Naive B cell (primary cell): ENCODE results near the gene EXOC3L2. TPM values are rescaled to one million over a fixed set of nuclear protein-coding genes. Genes with fewer than 3 reads are reported as not detected.
A peak's percentile ranks its signal among the peaks of the same experiment; 100 is the strongest.

Experiments used
- ATAC-seq, 2 donors: fragments of 150-1000 bp; cut with Tn5 transposase; 2 replicates each; pipeline ENCODE4 v1.10.0; 2021; ENCODE audit warnings: low read depth in 2 of 2, mild to moderate bottlenecking in 2 of 2, moderate library complexity in 2 of 2
- DNase-seq: peaks from one replicate; pipeline ENCODE4 v3.0.0; 2022
- H3K27ac Mint-ChIP-seq, 6 donors: one replicate each; pipeline ENCODE4 v1.8.0; 2020 to 2022; ENCODE audit warnings: mild to moderate bottlenecking in 6 of 6, mixed read lengths in 6 of 6, moderate library complexity in 5 of 6, inconsistent platforms in 2 of 6
- H3K27me3 Mint-ChIP-seq, 3 donors: one replicate each; pipeline ENCODE4 v1.8.0; 2021 to 2022; ENCODE audit warnings: mixed read lengths in 3 of 3, mild to moderate bottlenecking in 1 of 3
- H3K36me3 Mint-ChIP-seq, 2 donors: one replicate each; pipeline ENCODE4 v1.8.0; 2020 to 2022; ENCODE audit warnings: mixed read lengths in 2 of 2, inconsistent platforms in 1 of 2, mild to moderate bottlenecking in 1 of 2
- H3K4me1 Mint-ChIP-seq, 3 donors: one replicate each; pipeline ENCODE4 v1.8.0; 2020 to 2022; ENCODE audit warnings: mixed read lengths in 3 of 3, inconsistent platforms in 1 of 3, mild to moderate bottlenecking in 1 of 3, moderate library complexity in 1 of 3
- H3K4me3 Mint-ChIP-seq, 8 donors: one replicate each; pipeline ENCODE4 v1.8.0; 2020 to 2022; ENCODE audit warnings: mild to moderate bottlenecking in 8 of 8, mixed read lengths in 8 of 8, moderate library complexity in 8 of 8, inconsistent platforms in 2 of 8
- H3K9me3 Mint-ChIP-seq, 7 donors: one replicate each; pipeline ENCODE4 v1.8.0; 2020 to 2022; ENCODE audit warnings: mixed read lengths in 7 of 7, mild to moderate bottlenecking in 5 of 7, inconsistent platforms in 2 of 7, moderate library complexity in 1 of 7
- polyA plus RNA-seq, 6 donors: library from polyadenylated mRNA; unstranded; fragments of 300-500 nt; fragmentation: Illumina TruSeq; gene quantifications; one replicate each; pipeline ENCODE4 v1.2.3, GENCODE V29; 2021; ENCODE audit warnings: low read depth in 6 of 6

Gene EXOC3L2
- polyA plus RNA-seq, 6 donors from 2014 or later: not detected

DNA sequence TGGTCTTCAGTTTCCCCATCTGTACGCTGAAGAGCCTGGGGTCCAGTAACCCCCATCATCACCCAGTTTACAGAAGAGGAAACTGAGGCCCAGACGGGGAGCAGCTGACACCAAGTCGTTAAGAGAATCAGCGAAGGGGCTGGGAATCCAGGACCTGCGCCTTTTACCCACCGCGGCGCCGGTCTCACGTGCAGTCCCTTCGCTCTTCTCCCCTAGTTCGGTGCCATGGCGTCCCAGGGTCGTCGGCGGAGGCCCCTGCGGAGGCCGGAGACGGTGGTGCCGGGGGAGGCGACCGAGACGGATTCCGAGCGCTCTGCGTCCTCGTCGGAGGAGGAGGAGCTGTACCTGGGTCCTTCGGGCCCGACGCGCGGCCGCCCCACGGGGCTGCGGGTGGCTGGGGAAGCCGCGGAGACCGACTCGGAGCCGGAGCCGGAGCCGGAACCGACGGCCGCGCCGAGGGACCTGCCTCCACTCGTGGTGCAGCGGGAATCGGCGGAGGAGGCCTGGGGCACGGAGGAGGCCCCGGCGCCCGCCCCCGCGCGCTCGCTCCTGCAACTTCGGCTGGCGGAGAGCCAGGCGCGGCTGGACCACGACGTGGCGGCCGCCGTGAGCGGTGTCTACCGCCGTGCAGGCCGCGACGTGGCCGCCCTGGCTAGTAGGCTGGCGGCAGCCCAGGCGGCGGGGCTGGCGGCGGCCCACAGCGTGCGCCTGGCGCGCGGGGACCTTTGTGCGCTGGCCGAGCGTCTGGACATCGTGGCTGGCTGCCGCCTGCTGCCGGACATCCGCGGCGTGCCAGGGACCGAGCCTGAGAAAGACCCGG lies 65.9 kb downstream of the EXOC3L2 start:
- Mint-ChIP-seq H3K36me3 (peaks cover 0 to 13% of the 10 kb centered on the region in 2 donors), H3K27me3 (no peaks in the 10 kb centered on the region), H3K9me3 (no peaks in the 10 kb centered on the region), H3K4me1 (peaks cover 30 to 46% (median 40%) of the 10 kb centered on the region in 3 donors), H3K4me3 (peak overlapping the region; percentile 80 to 98 (median 94)), H3K27ac (peak overlapping the region; percentile 90 to 99 (median 96))
- no peak for DNase-seq
- ATAC-seq: no peak

DNA sequence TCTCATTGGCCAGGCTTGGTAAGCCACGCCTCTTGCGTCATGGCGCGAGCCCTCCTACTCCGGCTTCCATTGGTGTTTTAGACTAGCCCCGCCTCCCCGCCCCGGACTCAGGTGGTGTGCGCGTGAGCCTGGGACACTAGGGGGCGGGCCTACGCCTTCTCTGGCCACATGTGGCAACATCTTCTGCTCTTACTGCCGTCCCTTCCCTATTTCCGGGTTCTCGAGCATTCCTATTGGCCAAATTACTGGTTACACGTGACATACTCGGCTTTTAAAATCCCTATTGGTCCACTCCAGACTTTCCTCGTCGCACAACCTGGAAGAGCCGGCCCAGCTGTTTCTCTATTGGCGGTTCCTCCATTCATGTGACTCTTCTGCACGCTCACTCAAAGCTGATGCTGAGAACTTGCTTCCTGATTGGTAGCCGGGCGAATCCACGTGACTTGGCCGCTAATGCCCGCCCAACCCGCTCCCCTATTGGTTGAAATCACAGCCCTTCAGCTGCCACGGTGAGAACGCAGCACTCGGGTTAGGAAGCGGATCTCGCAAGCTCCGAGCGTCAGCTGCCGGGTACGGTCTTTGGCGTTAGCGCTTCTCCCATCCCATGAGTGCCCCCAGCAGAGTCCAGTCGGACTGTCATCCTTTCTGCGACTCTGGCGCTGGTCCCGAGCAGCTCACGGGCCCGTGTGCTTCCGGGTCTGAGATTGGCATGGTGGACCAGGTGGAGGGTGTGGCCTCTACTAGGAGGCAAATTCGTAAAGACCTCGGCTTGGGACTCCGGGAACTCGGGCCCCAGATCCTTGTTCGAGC lies 66.7 kb downstream of the EXOC3L2 start, which contains the start of gene BLOC1S3:
BLOC1S3 (plus strand) TSS at position 523 of the 810 bp plus-strand sequence. CDS start 513 bp downstream, outside the sequence.
- peak within 1 kb of the TSS; percentile 80 to 98 (median 94) for H3K4me3 Mint-ChIP-seq
- H3K9me3 Mint-ChIP-seq: no peaks in the 10 kb centered on the region
- H3K36me3 Mint-ChIP-seq: peaks cover 0 to 13% of the 10 kb centered on the region in 2 donors
- H3K27me3 Mint-ChIP-seq: no peaks in the 10 kb centered on the region
- peaks cover 31 to 45% (median 44%) of the 10 kb centered on the region in 3 donors for H3K4me1 Mint-ChIP-seq
- H3K27ac Mint-ChIP-seq: peak within 1 kb of the TSS; percentile 90 to 99 (median 96)
- DNase-seq (peak; percentile 100), ATAC-seq (peak; percentile 78)

DNA sequence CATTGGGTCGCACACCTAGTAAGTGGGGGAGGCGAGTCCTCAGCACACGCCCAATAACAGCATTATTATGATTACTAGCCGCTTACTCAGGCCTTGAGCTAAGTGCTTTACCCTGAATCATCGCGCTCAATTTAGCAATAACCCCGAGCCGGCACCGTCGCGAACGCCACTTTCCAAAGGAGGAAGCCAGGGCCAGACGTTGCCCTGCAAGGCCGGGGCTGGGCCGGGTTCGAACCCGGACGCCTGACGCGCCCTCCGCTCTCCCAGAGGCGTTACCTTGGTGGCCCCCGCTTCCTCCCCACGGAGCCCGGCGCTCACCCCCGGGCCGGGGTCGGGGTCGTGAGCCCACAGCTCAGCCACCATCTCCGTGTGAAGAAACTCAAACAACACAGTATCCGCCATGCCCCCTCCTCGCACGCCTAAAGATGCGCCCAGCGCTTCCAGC lies 67.4 kb downstream of the EXOC3L2 start, which contains the start of gene TRAPPC6A:
TRAPPC6A (minus strand) TSS at position 421 of the 445 bp plus-strand sequence; CDS start at position 402, 19 bp downstream.
- Mint-ChIP-seq H3K4me1 (peaks cover 32 to 45% (median 42%) of the 10 kb centered on the region in 3 donors), H3K27ac (peak within 1 kb of the TSS; percentile 90 to 99 (median 96)), H3K9me3 (no peaks in the 10 kb centered on the region), H3K4me3 (peak within 1 kb of the TSS; percentile 80 to 98 (median 94)), H3K36me3 (peaks cover 0 to 13% of the 10 kb centered on the region in 2 donors), H3K27me3 (no peaks in the 10 kb centered on the region)
- DNase-seq: no peak
- peak; percentile 2 for ATAC-seq

DNA sequence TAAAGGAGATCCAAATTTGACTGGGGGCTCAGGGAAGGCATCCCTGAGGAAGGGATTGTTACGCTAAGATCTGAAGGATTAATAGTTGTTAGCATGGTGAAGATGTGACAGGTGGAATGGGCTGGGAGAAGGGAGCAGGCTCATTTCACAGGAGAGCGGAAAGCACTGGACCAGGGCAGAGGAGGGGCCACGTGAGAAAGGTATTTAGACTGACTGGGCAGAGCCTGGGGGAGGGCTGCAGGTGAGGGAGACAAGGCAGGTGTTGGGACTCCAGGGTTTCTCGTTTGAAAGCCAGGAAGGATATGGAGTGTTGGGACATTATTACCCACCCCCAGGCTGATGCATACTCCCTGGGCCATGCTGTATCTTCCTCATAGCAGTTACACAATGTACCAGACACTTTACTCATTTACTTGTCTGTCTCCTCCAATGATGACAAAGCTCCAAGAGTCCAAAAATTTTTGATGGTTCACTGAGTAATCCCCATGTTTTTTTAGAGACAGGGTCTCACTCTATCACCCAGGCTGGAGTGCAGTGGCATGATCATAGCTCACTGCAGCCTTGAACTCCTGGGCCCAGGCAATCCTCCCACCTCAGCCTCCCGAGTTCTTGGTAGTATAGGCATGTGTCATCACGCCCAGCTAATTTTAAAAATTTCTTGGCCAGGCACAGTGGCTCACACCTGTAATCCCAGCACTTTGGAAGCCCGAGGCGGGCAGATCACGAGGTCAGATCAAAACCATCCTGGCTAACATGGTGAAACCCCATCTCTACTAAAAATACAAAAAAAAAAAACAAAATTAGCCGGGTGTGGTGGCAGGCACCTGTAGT lies 69.5 kb downstream of the EXOC3L2 start:
- Mint-ChIP-seq H3K27ac (peak overlapping the region in 4 of 6 donors; percentile 24 to 93 (median 61)), H3K4me1 (peaks cover 31 to 49% (median 47%) of the 10 kb centered on the region in 3 donors), H3K4me3 (peak overlapping the region in 6 of 8 donors; percentile 11 to 74 (median 55)), H3K9me3 (no peaks in the 10 kb centered on the region), H3K36me3 (peaks cover 0 to 1% of the 10 kb centered on the region in 2 donors), H3K27me3 (no peaks in the 10 kb centered on the region)
- no peak for DNase-seq
- ATAC-seq: no peak

DNA sequence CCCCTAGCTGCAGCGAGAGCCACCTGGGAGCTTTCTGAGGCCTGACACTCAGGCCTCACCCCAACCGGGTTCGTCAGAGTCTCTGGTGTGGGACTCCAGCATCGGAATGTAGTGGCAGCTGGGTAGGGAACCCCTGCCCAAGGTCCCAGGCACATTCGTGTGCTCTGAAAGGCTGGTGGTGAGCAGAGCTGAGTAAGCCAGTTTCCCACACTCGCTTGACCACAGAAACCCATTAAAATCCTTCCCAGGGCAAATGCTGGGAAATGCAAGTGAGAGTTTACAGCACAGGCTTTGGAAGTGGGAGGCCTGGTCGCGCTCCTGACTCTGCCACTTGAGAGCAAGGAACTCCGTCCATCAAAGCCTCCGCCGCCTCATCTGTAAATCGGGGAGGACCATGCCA lies 71.4 kb downstream of the EXOC3L2 start:
- peak overlapping the region in 3 of 6 donors; percentile 21 to 90 (median 62) for H3K27ac Mint-ChIP-seq
- H3K36me3 Mint-ChIP-seq: no peaks in the 10 kb centered on the region
- peaks cover 27 to 41% (median 36%) of the 10 kb centered on the region in 3 donors for H3K4me1 Mint-ChIP-seq
- no peaks in the 10 kb centered on the region for H3K9me3 Mint-ChIP-seq
- no peaks in the 10 kb centered on the region for H3K27me3 Mint-ChIP-seq
- H3K4me3 Mint-ChIP-seq: peak overlapping the region in 3 of 8 donors; percentile 4 to 44 (median 16)
- ATAC-seq: no peak
- DNase-seq: no peak

DNA sequence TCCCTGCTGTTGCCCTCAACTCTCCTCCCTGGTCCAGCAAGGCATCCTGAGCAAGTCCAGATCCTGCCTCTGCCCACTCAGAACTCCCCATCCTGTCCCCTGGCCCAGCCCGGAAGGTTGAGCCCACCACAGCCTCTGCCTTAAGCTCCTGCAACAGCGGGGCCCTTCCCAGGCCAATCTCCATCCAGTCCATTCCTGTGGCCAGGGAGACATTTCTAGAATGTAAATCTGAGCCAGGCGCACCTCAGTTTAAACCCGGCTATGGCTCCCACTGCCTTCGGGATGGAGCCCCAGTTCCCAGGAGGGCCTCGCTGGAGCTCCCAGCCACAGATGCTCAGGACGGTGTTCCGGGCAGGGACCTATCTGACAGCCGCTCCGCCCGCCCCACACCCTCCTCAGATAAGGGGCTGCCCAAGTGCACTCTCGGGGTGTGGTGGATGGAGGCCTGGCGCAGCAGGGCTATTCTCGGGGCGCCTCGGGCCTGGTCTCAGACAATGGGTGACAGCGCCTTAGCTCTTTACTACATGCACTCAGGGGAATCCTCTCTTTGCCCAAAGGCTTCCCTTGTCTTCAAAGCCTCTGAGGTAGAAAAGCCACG lies 72.5 kb downstream of the EXOC3L2 start:
- peaks cover 27 to 37% (median 36%) of the 10 kb centered on the region in 3 donors for H3K4me1 Mint-ChIP-seq
- peak overlapping the region in 2 of 8 donors; percentile 12 to 25 for H3K4me3 Mint-ChIP-seq

DNA sequence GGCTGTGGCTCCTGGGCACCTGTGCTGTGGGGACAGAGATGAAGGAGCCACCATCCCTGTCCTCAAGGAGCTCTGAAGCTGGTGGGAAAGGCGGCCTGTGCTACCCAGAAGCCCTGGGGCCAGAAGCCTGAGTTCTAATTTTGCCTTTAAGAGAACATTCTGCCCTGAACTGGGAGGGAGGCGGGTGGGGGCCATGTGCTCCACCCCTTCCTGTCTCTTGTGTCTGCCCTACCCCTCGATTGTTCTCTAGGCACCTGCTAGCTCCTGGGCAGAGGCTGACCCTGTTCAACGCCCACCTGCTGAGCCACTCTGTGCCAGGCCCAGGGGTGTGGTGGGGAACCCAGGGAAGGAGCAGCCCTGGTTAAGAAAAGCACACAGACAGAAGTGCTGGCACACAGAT lies 73.0 kb downstream of the EXOC3L2 start:
- peak overlapping the region in 2 of 8 donors; percentile 12 to 50 for H3K4me3 Mint-ChIP-seq
- no peaks in the 10 kb centered on the region for H3K27me3 Mint-ChIP-seq
- no peaks in the 10 kb centered on the region for H3K36me3 Mint-ChIP-seq
- H3K27ac Mint-ChIP-seq: peak overlapping the region in 1 of 6 donors; percentile 38
- peaks cover 27 to 36% (median 34%) of the 10 kb centered on the region in 3 donors for H3K4me1 Mint-ChIP-seq
- H3K9me3 Mint-ChIP-seq: no peaks in the 10 kb centered on the region
- DNase-seq (no peak), ATAC-seq (peak; percentile 23 to 51)

More for the DNA sequence above, 72.5 kb downstream of the EXOC3L2 start:
- H3K27me3 Mint-ChIP-seq: no peaks in the 10 kb centered on the region
- H3K36me3 Mint-ChIP-seq: no peaks in the 10 kb centered on the region
- DNase-seq (no peak), ATAC-seq (no peak)
- H3K27ac Mint-ChIP-seq: peak overlapping the region in 1 of 6 donors; percentile 15
- no peaks in the 10 kb centered on the region for H3K9me3 Mint-ChIP-seq

DNA sequence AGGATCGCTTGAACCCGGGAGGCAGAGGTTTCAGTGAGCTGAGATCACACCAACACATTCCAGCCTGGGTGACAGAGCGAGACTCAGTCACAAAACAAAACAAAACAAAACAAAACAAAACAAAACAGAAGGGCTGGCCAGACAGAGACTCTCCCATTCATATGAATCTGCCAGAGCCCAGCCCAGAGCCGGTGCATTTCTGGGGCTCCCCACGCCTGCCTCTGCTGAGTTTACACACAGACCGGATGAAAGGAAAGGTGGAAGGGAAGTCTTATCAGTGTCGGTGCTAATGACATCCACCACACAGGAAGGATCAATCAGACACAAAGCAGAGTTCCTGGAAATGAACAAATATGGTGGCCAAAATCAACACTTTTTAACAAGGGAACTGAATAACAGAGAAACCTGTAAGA lies 74.0 kb downstream of the EXOC3L2 start:
- no peaks in the 10 kb centered on the region for H3K27me3 Mint-ChIP-seq
- peaks cover 27 to 41% (median 34%) of the 10 kb centered on the region in 3 donors for H3K4me1 Mint-ChIP-seq
- peak overlapping the region in 4 of 8 donors; percentile 11 to 84 (median 42) for H3K4me3 Mint-ChIP-seq
- DNase-seq (no peak), ATAC-seq (no peak)
- peak overlapping the region in 4 of 6 donors; percentile 16 to 80 (median 35) for H3K27ac Mint-ChIP-seq
- no peaks in the 10 kb centered on the region for H3K36me3 Mint-ChIP-seq
- H3K9me3 Mint-ChIP-seq: no peaks in the 10 kb centered on the region

DNA sequence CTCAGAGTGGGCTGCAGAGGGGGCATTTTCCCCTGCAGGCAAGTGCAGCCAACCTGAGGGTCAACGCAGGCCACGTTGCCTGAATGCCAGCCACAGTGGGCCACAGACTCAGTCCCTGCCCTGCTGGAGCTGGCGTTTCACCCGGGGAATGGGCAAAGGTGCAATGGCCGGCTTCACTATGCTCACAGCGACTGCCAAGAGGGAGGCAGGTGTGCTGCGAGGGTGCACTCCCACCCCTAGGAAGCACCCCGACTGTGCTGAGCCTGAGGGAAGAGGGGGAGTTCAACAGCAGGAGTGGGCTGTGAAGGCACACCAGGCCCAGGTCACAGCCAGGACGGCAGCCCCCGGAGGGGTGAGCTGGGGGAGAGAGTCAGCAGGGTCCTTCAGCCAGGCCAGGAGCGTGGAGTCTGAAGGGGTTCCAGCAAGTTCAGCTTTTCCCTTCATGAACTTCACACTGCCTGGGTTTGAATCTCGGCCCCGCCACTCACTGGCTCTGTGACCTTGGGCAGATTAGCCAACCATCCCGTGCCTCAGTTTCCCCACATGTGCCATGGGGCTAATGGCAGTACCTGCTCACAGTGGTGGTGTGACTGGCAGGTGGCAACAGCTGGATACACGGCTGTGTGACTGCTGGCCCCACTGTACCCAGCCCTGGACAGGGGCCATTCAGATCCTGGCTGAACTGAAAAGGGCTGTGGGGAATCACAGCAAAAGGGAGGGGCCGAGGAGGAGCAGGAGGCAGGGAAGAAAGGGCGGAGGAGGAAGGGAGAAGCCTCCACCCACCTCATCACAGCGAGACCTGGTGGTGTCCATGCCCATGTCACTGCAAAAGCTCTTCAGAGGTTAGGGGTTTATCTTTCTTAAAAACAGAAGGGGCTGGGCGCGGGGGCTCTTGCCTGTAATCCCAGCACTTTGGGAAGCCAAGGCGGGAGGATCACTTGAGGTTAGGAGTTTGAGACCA lies 74.8 kb downstream of the EXOC3L2 start:
- ATAC-seq (no peak), DNase-seq (no peak)
- no peaks in the 10 kb centered on the region for H3K27me3 Mint-ChIP-seq
- H3K4me1 Mint-ChIP-seq: peaks cover 27 to 38% (median 33%) of the 10 kb centered on the region in 3 donors
- no peak overlapping the region for H3K4me3 Mint-ChIP-seq
- H3K9me3 Mint-ChIP-seq: no peaks in the 10 kb centered on the region
- no peaks in the 10 kb centered on the region for H3K36me3 Mint-ChIP-seq
- no peak overlapping the region for H3K27ac Mint-ChIP-seq

DNA sequence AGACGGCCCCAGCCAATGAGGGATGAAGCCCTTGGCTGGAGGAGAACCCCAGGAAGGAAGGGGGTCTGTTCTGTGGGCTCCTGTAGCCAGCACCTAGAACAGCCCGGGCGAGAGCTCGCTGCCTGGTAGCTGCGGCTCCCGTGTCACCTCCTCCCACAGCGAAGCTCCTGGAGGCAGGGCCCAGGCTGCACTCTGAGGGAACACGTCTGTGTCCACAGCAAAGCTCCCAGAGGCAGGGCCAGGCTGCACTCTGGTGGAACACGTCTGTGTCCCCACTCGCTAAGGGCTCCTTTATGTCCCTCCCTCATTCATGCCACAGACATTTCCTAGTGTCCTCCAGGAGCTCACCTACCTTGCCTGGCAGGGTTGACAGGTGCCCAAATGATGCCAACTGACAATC lies 75.6 kb downstream of the EXOC3L2 start:
- Mint-ChIP-seq H3K27me3 (no peaks in the 10 kb centered on the region), H3K36me3 (no peaks in the 10 kb centered on the region), H3K9me3 (no peaks in the 10 kb centered on the region), H3K4me3 (no peak overlapping the region), H3K27ac (no peak overlapping the region), H3K4me1 (peaks cover 26 to 34% (median 34%) of the 10 kb centered on the region in 3 donors)
- ATAC-seq (no peak), DNase-seq (no peak)

DNA sequence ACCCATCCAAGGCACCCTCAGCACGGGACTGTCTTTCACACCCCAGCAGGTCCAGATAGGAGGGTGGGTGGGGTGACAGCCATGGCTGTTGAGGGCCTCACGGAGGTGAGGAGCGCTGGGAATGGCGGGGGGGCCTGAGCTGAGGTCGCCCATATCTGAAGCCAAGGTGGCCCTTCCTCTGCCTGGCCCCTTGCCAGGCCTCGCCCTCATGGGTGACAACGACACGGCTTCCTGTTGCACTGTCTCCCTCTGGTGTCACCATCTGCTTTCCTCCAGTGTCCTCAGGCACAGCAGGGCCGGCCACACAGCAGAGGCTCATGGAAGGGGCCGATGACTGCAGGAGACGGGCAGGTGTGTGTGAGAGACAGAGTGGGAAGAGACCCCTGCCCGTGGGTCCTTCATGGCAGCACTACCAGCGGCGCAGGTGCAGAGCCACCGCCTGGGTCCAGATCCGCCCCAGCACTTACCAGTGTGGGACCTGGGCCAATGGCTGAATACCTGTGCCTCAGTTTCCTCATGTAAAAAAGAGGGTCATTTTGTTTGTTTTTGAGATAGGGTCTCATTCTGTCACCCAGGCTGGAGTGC lies 76.3 kb downstream of the EXOC3L2 start:
- DNase-seq: no peak
- H3K36me3 Mint-ChIP-seq: no peaks in the 10 kb centered on the region

More for the DNA sequence above, 76.3 kb downstream of the EXOC3L2 start:
- H3K4me1 Mint-ChIP-seq: peaks cover 30 to 41% (median 40%) of the 10 kb centered on the region in 3 donors
- no peaks in the 10 kb centered on the region for H3K9me3 Mint-ChIP-seq
- ATAC-seq: no peak
- H3K27me3 Mint-ChIP-seq: no peaks in the 10 kb centered on the region
- no peak overlapping the region for H3K27ac Mint-ChIP-seq
- H3K4me3 Mint-ChIP-seq: no peak overlapping the region
